HepG2 (cell line): ENCODE data around the gene SHTN1. TPM values are rescaled to one million over a fixed set of nuclear protein-coding genes. Genes with fewer than 3 reads are reported as not detected.

Source experiments
- ATF7-NPFF ChIP-seq: sonication (generic); formaldehyde crosslinking; IDR thresholded peaks from 2 replicates; pipeline ENCODE4 v1.8.1; 2023; ENCODE audit warnings: mild to moderate bottlenecking, low read depth, missing genetic modification reagents, moderate library complexity
- FOXA1 ChIP-seq, 2 experiments: fragments of 450-650 bp in 1 of 2; sonication (generic) in 1 of 2; formaldehyde crosslinking in 1 of 2; IDR thresholded peaks; 2 replicates each; pipeline versions ENCODE4 v1.4.0 to v1.6.1; 2016 to 2020; ENCODE audit warnings: missing genetic modification reagents in 1 of 2
- FOXK1 ChIP-seq: sonication (generic); formaldehyde crosslinking; IDR thresholded peaks from 2 replicates; pipeline ENCODE4 v1.4.0; 2020; ENCODE audit warnings: low read depth, missing genetic modification reagents, borderline replicate concordance
- MTA1 ChIP-seq: sonication (generic); formaldehyde crosslinking; IDR thresholded peaks from 2 replicates; pipeline ENCODE4 v1.4.0; 2020; ENCODE audit warnings: missing genetic modification reagents, mild to moderate bottlenecking, borderline replicate concordance
- U2AF2 ChIP-seq: fragments of 200-400 bp; formaldehyde crosslinking; IDR thresholded peaks from 2 replicates; pipeline ENCODE4 v1.6.1; 2017; ENCODE audit warnings: low read depth, mild to moderate bottlenecking, low read length
- ZFP1 ChIP-seq: IDR thresholded peaks from 2 replicates; pipeline ENCODE4 v1.6.1; 2016
- ZIK1 ChIP-seq: sonication (generic); formaldehyde crosslinking; IDR thresholded peaks from 2 replicates; pipeline ENCODE4 v1.5.0; 2020; ENCODE audit warnings: mild to moderate bottlenecking, low read depth, missing genetic modification reagents, borderline replicate concordance
- ZNF205 ChIP-seq: IDR thresholded peaks from 2 replicates; pipeline ENCODE4 v1.6.1; 2018; ENCODE audit warnings: missing biosample characterization, missing genetic modification reagents
- polyA plus RNA-seq, 8 experiments: library from polyadenylated mRNA; depleted of rRNA in 3 of 8; stranded (reverse) in 7 of 8; unstranded in 1 of 8; fragments of >200 nt; fragmentation: Illumina TruSeq in 4 of 8; extraction: Trizol in 4 of 8; gene quantifications; 2 replicates each; pipeline versions ENCODE4 v1.2.1 to v1.2.3, GENCODE V29; 2011 to 2016; ENCODE audit warnings: low read depth in 4 of 8, missing spikeins in 1 of 8, mixed read lengths in 1 of 8; ENCODE audit not compliant: insufficient read depth in 1 of 8
- total RNA-seq, 5 experiments: library from RNA; depleted of rRNA; stranded (reverse); fragments of >200 nt; fragmentation: Illumina TruSeq; extraction: Trizol; gene quantifications; 2 replicates each; pipeline ENCODE4 v1.2.3, GENCODE V29; 2016; ENCODE audit warnings: low read depth in 1 of 5
- TF ChIP-seq, protein P1 (sequence below): sonication (generic); formaldehyde crosslinking; IDR thresholded peaks from 2 replicates; pipeline ENCODE4 v1.5.0; 2020; ENCODE audit warnings: mild to moderate bottlenecking, missing genetic modification reagents, borderline replicate concordance
- TF ChIP-seq, protein P2 (sequence below): sonication (generic); formaldehyde crosslinking; IDR thresholded peaks from 2 replicates; pipeline ENCODE4 v1.5.0; 2020; ENCODE audit warnings: missing genetic modification reagents
- TF ChIP-seq, protein P3 (sequence below): sonication (generic); formaldehyde crosslinking; IDR thresholded peaks from 2 replicates; pipeline ENCODE4 v1.5.1; 2020; ENCODE audit warnings: mild to moderate bottlenecking, moderate library complexity, missing genetic modification reagents
- TF ChIP-seq, protein P4 (sequence below): sonication (generic); formaldehyde crosslinking; IDR thresholded peaks from 2 replicates; pipeline ENCODE4 v1.8.0; 2023; ENCODE audit warnings: mild to moderate bottlenecking, missing genetic modification reagents
- TF ChIP-seq, protein P5 (sequence below): sonication (generic); formaldehyde crosslinking; IDR thresholded peaks from 2 replicates; pipeline ENCODE4 v1.4.0; 2020; ENCODE audit warnings: mild to moderate bottlenecking, missing genetic modification reagents, borderline replicate concordance
- TF ChIP-seq, protein P6 (sequence below): IDR thresholded peaks from 2 replicates; pipeline ENCODE4 v1.6.1; 2016; ENCODE audit warnings: control low read depth
- TF ChIP-seq, protein P7 (sequence below): sonication (generic); formaldehyde crosslinking; IDR thresholded peaks from 2 replicates; pipeline ENCODE4 v1.4.0; 2020; ENCODE audit warnings: missing genetic modification reagents

Gene SHTN1
- total and polyA plus RNA-seq, 2 of the 13 experiments (the other 11 are each of a cell fraction or from before 2014, with no cell fraction given): 11.3 to 15.6 TPM

DNA sequence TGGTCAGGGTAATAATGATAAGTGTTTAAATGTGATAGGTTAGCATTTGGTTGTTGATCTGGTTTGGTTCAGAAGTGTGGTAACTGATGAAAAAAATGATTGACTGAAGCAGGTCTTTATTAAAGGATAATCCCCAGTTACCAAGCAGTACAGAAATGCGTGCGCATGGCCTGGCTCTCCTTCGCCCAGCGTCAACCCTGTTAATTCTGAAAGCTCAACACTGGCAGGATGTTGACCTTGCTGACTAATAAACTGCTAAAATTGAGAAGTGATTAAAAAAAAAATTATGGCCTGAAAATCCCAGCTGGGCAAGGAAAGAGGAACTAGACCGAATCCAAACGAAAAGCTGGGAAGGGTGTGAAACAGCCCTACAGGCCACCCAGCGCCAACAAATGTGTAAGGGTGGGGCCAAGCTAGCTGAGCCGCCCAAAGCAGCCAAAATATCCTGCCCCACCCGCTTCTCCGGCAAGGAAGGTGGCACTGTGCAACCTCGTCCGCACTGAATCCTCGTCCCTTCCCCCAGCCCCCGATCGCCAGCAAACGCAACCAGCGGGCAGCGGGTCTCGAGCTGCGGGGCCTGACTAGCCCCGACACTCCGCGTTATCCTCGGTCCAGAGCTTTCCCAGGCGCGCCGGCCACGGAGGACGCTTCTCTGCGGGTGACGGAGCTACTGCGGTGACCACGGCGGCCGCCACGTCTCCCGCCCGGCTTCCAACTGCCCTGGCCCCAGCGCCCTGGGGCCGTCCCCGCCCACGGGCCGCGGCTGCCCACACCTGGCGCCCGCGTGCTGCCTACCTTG is 561 bp downstream of the SHTN1 start (continued):
- TF ChIP-seq, protein P1, sequence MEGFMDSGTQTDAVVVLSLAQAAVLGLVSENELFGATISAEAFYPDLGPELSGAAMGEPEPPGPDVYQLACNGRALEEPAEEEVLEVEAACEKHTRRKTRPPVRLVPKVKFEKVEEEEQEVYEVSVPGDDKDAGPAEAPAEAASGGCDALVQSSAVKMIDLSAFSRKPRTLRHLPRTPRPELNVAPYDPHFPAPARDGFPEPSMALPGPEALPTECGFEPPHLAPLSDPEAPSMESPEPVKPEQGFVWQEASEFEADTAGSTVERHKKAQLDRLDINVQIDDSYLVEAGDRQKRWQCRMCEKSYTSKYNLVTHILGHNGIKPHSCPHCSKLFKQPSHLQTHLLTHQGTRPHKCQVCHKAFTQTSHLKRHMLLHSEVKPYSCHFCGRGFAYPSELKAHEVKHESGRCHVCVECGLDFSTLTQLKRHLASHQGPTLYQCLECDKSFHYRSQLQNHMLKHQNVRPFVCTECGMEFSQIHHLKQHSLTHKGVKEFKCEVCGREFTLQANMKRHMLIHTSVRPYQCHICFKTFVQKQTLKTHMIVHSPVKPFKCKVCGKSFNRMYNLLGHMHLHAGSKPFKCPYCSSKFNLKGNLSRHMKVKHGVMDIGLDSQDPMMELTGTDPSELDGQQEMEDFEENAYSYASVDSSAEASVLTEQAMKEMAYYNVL (CRISPR knock-in tag): no peak
- TF ChIP-seq FOXK1 (CRISPR knock-in tag): no peak
- TF ChIP-seq, protein P2, sequence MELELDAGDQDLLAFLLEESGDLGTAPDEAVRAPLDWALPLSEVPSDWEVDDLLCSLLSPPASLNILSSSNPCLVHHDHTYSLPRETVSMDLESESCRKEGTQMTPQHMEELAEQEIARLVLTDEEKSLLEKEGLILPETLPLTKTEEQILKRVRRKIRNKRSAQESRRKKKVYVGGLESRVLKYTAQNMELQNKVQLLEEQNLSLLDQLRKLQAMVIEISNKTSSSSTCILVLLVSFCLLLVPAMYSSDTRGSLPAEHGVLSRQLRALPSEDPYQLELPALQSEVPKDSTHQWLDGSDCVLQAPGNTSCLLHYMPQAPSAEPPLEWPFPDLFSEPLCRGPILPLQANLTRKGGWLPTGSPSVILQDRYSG: no peak
- TF ChIP-seq ZIK1 (CRISPR knock-in tag): 0 out of 2 replicates have a peak, but pooled peaks have one; percentile 23
- no peak for TF ChIP-seq U2AF2
- peak; percentile 64; the same call in 1 of the 2 replicates for TF ChIP-seq ATF7-NPFF (CRISPR knock-in tag)
- no peak for TF ChIP-seq FOXA1 (IDR thresholded peaks at IDR 0.05)
- TF ChIP-seq FOXA1 (CRISPR knock-in tag; IDR thresholded peaks at IDR 0.05): no peak
- TF ChIP-seq, protein P3, sequence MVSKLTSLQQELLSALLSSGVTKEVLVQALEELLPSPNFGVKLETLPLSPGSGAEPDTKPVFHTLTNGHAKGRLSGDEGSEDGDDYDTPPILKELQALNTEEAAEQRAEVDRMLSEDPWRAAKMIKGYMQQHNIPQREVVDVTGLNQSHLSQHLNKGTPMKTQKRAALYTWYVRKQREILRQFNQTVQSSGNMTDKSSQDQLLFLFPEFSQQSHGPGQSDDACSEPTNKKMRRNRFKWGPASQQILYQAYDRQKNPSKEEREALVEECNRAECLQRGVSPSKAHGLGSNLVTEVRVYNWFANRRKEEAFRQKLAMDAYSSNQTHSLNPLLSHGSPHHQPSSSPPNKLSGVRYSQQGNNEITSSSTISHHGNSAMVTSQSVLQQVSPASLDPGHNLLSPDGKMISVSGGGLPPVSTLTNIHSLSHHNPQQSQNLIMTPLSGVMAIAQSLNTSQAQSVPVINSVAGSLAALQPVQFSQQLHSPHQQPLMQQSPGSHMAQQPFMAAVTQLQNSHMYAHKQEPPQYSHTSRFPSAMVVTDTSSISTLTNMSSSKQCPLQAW (CRISPR knock-in tag): no peak
- TF ChIP-seq ZNF205 (CRISPR knock-in tag): peak; percentile 26; the same call in 1 of the 2 replicates
- TF ChIP-seq, protein P4, sequence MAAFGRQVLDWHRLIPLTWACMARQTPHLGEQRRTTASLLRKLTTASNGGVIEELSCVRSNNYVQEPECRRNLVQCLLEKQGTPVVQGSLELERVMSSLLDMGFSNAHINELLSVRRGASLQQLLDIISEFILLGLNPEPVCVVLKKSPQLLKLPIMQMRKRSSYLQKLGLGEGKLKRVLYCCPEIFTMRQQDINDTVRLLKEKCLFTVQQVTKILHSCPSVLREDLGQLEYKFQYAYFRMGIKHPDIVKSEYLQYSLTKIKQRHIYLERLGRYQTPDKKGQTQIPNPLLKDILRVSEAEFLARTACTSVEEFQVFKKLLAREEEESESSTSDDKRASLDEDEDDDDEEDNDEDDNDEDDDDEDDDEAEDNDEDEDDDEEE (CRISPR knock-in tag): no peak
- peak; percentile 68; the same call in 1 of the 2 replicates for TF ChIP-seq MTA1 (CRISPR knock-in tag)
- TF ChIP-seq, protein P5, sequence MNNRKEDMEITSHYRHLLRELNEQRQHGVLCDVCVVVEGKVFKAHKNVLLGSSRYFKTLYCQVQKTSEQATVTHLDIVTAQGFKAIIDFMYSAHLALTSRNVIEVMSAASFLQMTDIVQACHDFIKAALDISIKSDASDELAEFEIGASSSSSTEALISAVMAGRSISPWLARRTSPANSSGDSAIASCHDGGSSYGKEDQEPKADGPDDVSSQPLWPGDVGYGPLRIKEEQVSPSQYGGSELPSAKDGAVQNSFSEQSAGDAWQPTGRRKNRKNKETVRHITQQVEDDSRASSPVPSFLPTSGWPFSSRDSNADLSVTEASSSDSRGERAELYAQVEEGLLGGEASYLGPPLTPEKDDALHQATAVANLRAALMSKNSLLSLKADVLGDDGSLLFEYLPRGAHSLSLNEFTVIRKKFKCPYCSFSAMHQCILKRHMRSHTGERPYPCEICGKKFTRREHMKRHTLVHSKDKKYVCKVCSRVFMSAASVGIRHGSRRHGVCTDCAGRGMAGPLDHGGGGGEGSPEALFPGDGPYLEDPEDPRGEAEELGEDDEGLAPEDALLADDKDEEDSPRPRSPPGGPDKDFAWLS: no peak
- no peak for TF ChIP-seq ZFP1
- TF ChIP-seq, protein P6, sequence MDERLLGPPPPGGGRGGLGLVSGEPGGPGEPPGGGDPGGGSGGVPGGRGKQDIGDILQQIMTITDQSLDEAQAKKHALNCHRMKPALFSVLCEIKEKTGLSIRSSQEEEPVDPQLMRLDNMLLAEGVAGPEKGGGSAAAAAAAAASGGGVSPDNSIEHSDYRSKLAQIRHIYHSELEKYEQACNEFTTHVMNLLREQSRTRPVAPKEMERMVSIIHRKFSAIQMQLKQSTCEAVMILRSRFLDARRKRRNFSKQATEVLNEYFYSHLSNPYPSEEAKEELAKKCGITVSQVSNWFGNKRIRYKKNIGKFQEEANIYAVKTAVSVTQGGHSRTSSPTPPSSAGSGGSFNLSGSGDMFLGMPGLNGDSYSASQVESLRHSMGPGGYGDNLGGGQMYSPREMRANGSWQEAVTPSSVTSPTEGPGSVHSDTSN: no peak
- TF ChIP-seq, protein P7, sequence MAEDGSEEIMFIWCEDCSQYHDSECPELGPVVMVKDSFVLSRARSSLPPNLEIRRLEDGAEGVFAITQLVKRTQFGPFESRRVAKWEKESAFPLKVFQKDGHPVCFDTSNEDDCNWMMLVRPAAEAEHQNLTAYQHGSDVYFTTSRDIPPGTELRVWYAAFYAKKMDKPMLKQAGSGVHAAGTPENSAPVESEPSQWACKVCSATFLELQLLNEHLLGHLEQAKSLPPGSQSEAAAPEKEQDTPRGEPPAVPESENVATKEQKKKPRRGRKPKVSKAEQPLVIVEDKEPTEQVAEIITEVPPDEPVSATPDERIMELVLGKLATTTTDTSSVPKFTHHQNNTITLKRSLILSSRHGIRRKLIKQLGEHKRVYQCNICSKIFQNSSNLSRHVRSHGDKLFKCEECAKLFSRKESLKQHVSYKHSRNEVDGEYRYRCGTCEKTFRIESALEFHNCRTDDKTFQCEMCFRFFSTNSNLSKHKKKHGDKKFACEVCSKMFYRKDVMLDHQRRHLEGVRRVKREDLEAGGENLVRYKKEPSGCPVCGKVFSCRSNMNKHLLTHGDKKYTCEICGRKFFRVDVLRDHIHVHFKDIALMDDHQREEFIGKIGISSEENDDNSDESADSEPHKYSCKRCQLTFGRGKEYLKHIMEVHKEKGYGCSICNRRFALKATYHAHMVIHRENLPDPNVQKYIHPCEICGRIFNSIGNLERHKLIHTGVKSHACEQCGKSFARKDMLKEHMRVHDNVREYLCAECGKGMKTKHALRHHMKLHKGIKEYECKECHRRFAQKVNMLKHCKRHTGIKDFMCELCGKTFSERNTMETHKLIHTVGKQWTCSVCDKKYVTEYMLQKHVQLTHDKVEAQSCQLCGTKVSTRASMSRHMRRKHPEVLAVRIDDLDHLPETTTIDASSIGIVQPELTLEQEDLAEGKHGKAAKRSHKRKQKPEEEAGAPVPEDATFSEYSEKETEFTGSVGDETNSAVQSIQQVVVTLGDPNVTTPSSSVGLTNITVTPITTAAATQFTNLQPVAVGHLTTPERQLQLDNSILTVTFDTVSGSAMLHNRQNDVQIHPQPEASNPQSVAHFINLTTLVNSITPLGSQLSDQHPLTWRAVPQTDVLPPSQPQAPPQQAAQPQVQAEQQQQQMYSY (CRISPR knock-in tag): no peak
